Measurements from ENCODE around the gene LTBP1. TPM values are rescaled to one million over a fixed set of nuclear protein-coding genes. Genes with fewer than 3 reads are reported as not detected.

LTBP1 gene
- polyA plus RNA-seq, 2 of the 4 experiments (the other 2 are of a cell fraction): 23.8 to 30.4 TPM

GRCh38 chr2:33209976-33210375 lies 263.2 kb downstream of the LTBP1 start:
- TF ChIP-seq, protein P1, sequence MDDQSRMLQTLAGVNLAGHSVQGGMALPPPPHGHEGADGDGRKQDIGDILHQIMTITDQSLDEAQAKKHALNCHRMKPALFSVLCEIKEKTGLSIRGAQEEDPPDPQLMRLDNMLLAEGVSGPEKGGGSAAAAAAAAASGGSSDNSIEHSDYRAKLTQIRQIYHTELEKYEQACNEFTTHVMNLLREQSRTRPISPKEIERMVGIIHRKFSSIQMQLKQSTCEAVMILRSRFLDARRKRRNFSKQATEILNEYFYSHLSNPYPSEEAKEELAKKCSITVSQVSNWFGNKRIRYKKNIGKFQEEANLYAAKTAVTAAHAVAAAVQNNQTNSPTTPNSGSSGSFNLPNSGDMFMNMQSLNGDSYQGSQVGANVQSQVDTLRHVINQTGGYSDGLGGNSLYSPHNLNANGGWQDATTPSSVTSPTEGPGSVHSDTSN (IDR thresholded peaks at IDR 0.05): no peak
- TF ChIP-seq MYC (IDR thresholded peaks at IDR 0.05; ENCODE audit: borderline replicate concordance, low read length) (no peak), MAFK (IDR thresholded peaks at IDR 0.05; ENCODE audit: partially characterized antibody) (no peak), BCL3 (IDR thresholded peaks at IDR 0.05) (no peak), PHF8 (IDR thresholded peaks at IDR 0.05; ENCODE audit: borderline replicate concordance, low read depth) (no peak), TP53 (CRISPR knock-in tag; IDR thresholded peaks at IDR 0.05) (no peak), ELK1 (IDR thresholded peaks at IDR 0.05; ENCODE audit: low read depth, low read length) (no peak), KDM1A (IDR thresholded peaks at IDR 0.05; ENCODE audit: low read depth) (no peak), ZNF302 (CRISPR knock-in tag; IDR thresholded peaks at IDR 0.05) (no peak), HMGXB4 (CRISPR knock-in tag; IDR thresholded peaks at IDR 0.05; ENCODE audit: borderline replicate concordance) (no peak), CHD4 (IDR thresholded peaks at IDR 0.05; ENCODE audit: borderline replicate concordance) (no peak), EHMT2 (IDR thresholded peaks at IDR 0.05; ENCODE audit: low read depth) (no peak)
- TF ChIP-seq, protein P2, sequence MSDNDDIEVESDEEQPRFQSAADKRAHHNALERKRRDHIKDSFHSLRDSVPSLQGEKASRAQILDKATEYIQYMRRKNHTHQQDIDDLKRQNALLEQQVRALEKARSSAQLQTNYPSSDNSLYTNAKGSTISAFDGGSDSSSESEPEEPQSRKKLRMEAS (IDR thresholded peaks at IDR 0.05): no peak
- DNase-seq (ENCODE audit: low read depth in 1 of 2, low spot score in 1 of 2) (no peak), FAIRE-seq (no peak), ATAC-seq (no peak)
- CTCF ChIA-PET: interaction anchor here (0.6 kb wide), 1 partner anchor 177 kb away, joined by 4 read pairs; no protein-coding TSS in a partner anchor
- Histone ChIP-seq H3K4me2 (peak overlapping the region; percentile 45; the same call in 2 of the 3 replicates), H3K27ac (peak overlapping the region; percentile 73 to 76), H3K4me1 (peaks cover 42% of the 10 kb centered on the region), H3K4me3 (no peak overlapping the region), H3K9me3 (no peaks in the 10 kb centered on the region)
- POLR2A ChIA-PET: no interaction called here
- 60% methylated on average over 1 of the region's 1 CpG for WGBS (ENCODE audit: missing lambda C conversion rate)

- 3% methylated on average over 3 of the region's 3 CpGs for WGBS (ENCODE audit: missing lambda C conversion rate)
- no peaks in the 10 kb centered on the region for H3K9me3 ChIP-seq
- CTCF ChIA-PET: interaction anchor here (0.6 kb wide), 1 partner anchor 178 kb away, joined by 4 read pairs; no protein-coding TSS in a partner anchor
- ATAC-seq (peak; percentile 73 to 75; a peak in 5 of 6 replicates), FAIRE-seq (no peak), DNase-seq (ENCODE audit: low read depth in 1 of 2, low spot score in 1 of 2) (peak; percentile 49 to 71)
- H3K27ac ChIP-seq: peak overlapping the region; percentile 71 to 73
- H3K4me1 ChIP-seq: peaks cover 47% of the 10 kb centered on the region
- no peak overlapping the region for H3K4me3 ChIP-seq
- peak overlapping the region; percentile 45 for H3K4me2 ChIP-seq
- POLR2A ChIA-PET: no interaction called here
- TF ChIP-seq BHLHE40 (IDR thresholded peaks at IDR 0.05; ENCODE audit: low read depth, low read length): no peak
- TF ChIP-seq HOXB5 (CRISPR knock-in tag; IDR thresholded peaks at IDR 0.05): no peak
- peak in 1 of 2 experiments; percentile 28; a peak in 1 of 5 replicates for TF ChIP-seq JUN (IDR thresholded peaks at IDR 0.05)
- peak; percentile 58; the same call in 1 of the 2 replicates for TF ChIP-seq JUNB (IDR thresholded peaks at IDR 0.05)
- TF ChIP-seq RAD21 (conservative IDR thresholded peaks at IDR 0.05 in 1 of 2, IDR thresholded peaks at IDR 0.05 in 1 of 2): 0 out of 5 replicates have a peak, but pooled peaks of 1 of the 2 experiments have one; percentile 21
- TF ChIP-seq CHD2 (IDR thresholded peaks at IDR 0.05; ENCODE audit: low read length, partially characterized antibody): no peak
- no peak for TF ChIP-seq MYC (IDR thresholded peaks at IDR 0.05; ENCODE audit: borderline replicate concordance, low read length)
- peak; percentile 26; the same call in 1 of the 3 replicates for TF ChIP-seq SMC3 (IDR thresholded peaks at IDR 0.05)
- TF ChIP-seq CEBPB (IDR thresholded peaks at IDR 0.05): peak; percentile 51 to 62
- TF ChIP-seq FOSL2 (IDR thresholded peaks at IDR 0.05): peak; percentile 64
- TF ChIP-seq FOSL2 (CRISPR knock-in tag; IDR thresholded peaks at IDR 0.05): peak; percentile 77
- 0 out of 3 replicates have a peak, but pooled peaks have one; percentile 40 for TF ChIP-seq BCL3 (IDR thresholded peaks at IDR 0.05)
- TF ChIP-seq TFCP2L1 (CRISPR knock-in tag; IDR thresholded peaks at IDR 0.05): no peak
These were observed 263.9 kb downstream of the LTBP1 start for GRCh38 chr2:33210626-33211025.
